DOHH2 (cell line): ENCODE results near the gene CYB5RL.
"Not testable (repeated sequence)": the region's sequence is repeated elsewhere in the genome, so short reads cannot be mapped to it uniquely, and the experiment has no call there.

Experiments used
- H3F3A ChIP-seq: fragments of 200-600 bp; sonication (generic), shearing (Covaris generic); 2 replicates; pipeline ENCODE4 v1.6.0; 2016; ENCODE audit warnings: antibody characterized with exemption, mild to moderate bottlenecking; ENCODE audit not compliant: control insufficient read depth, insufficient read depth
- H3K27ac ChIP-seq: fragments of 200-600 bp; sonication (generic); 2 replicates; pipeline ENCODE4 v1.5.1; 2014; ENCODE audit warnings: low read depth, mild to moderate bottlenecking, low read length, moderate library complexity
- H3K27me3 ChIP-seq: fragments of 200-600 bp; sonication (generic); 2 replicates; pipeline ENCODE4 v1.6.1; 2014; ENCODE audit warnings: mild to moderate bottlenecking, low read length, mixed read lengths; ENCODE audit not compliant: control insufficient read depth
- H3K36me3 ChIP-seq: fragments of 200-600 bp; sonication (generic); 2 replicates; pipeline ENCODE4 v1.6.1; 2014; ENCODE audit warnings: mild to moderate bottlenecking, low read length, moderate library complexity, mixed read lengths; ENCODE audit not compliant: control insufficient read depth
- H3K4me1 ChIP-seq: fragments of 200-600 bp; sonication (generic); 2 replicates; pipeline ENCODE4 v1.6.1; 2014; ENCODE audit warnings: mild to moderate bottlenecking, low read length, mixed read lengths; ENCODE audit not compliant: control insufficient read depth
- H3K4me2 ChIP-seq: fragments of 200-600 bp; sonication (generic); 2 replicates; pipeline ENCODE4 v1.6.0; 2014; ENCODE audit warnings: mild to moderate bottlenecking, low read length, moderate library complexity
- H3K4me3 ChIP-seq: fragments of 200-600 bp; sonication (generic); 2 replicates; pipeline ENCODE4 v1.5.1; 2014; ENCODE audit warnings: mild to moderate bottlenecking, low read length, mixed read lengths
- H3K79me2 ChIP-seq: fragments of 200-600 bp; sonication (generic); 2 replicates; pipeline ENCODE4 v1.6.1; 2014; ENCODE audit warnings: mild to moderate bottlenecking, low read length, mixed read lengths; ENCODE audit not compliant: control insufficient read depth
- H3K9me2 ChIP-seq: fragments of 200-600 bp; sonication (generic); replicated peaks from 2 replicates; pipeline ENCODE4 v1.6.1; 2014; ENCODE audit warnings: mild to moderate bottlenecking, low read length, mixed read lengths; ENCODE audit not compliant: control insufficient read depth
- H3K9me3 ChIP-seq: fragments of 200-600 bp; sonication (generic); 2 replicates; pipeline ENCODE4 v1.6.1; 2014; ENCODE audit warnings: antibody characterized with exemption, low read length, mixed read lengths; ENCODE audit not compliant: control insufficient read depth, insufficient read depth
- H4K20me1 ChIP-seq: fragments of 200-600 bp; sonication (generic); 2 replicates; pipeline ENCODE4 v1.6.0; 2014; ENCODE audit warnings: low read depth, mild to moderate bottlenecking, antibody characterized with exemption, low read length, moderate library complexity; ENCODE audit not compliant: control insufficient read depth, insufficient read depth
- CTCF ChIP-seq: fragments of 200-600 bp; sonication (generic); IDR thresholded peaks from one replicate; pipeline ENCODE4 v1.5.1; 2014; ENCODE audit warnings: antibody characterized with exemption, mild to moderate bottlenecking, low read depth, low read length; ENCODE audit not compliant: poor library complexity, severe bottlenecking
- EZH2phosphoT487 ChIP-seq: fragments of 200-600 bp; sonication (generic); IDR thresholded peaks from 2 replicates; pipeline ENCODE4 v1.6.1; 2017; ENCODE audit warnings: borderline replicate concordance, mild to moderate bottlenecking, antibody characterized with exemption, low read length, moderate library complexity, mixed read lengths

CYB5RL gene

GRCh38 chr1:54215523-54215922 lies 15.7 kb upstream of the CYB5RL start:
- no peak for TF ChIP-seq EZH2phosphoT487
- TF ChIP-seq CTCF: no peak
- Histone ChIP-seq H3K9me2 (no peaks in the 10 kb centered on the region), H3K27me3 (no peaks in the 10 kb centered on the region), H3K9me3 (no peaks in the 10 kb centered on the region), H3K27ac (no peak overlapping the region), H3F3A (no peaks in the 10 kb centered on the region), H3K36me3 (peaks cover 91% of the 10 kb centered on the region), H4K20me1 (no peaks in the 10 kb centered on the region), H3K4me2 (no peak overlapping the region), H3K79me2 (no peaks in the 10 kb centered on the region), H3K4me3 (no peak overlapping the region), H3K4me1 (no peaks in the 10 kb centered on the region)

GRCh38 chr1:54212872-54213271 lies 13.0 kb upstream of the CYB5RL start:
- no peaks in the 10 kb centered on the region for H3K9me3 ChIP-seq
- no peak for TF ChIP-seq CTCF
- TF ChIP-seq EZH2phosphoT487: no peak
- no peaks in the 10 kb centered on the region for H3K9me2 ChIP-seq
- no peaks in the 10 kb centered on the region for H3K79me2 ChIP-seq
- peaks cover under 1% of the 10 kb centered on the region; the same call in 1 of the 2 replicates for H4K20me1 ChIP-seq
- H3K27ac ChIP-seq: no peak overlapping the region
- no peaks in the 10 kb centered on the region for H3F3A ChIP-seq
- H3K4me1 ChIP-seq: no peaks in the 10 kb centered on the region
- no peak overlapping the region for H3K4me3 ChIP-seq
- peaks cover 91% of the 10 kb centered on the region for H3K36me3 ChIP-seq
- no peaks in the 10 kb centered on the region for H3K27me3 ChIP-seq
- no peak overlapping the region for H3K4me2 ChIP-seq

- H3K4me3 ChIP-seq, H3K27ac ChIP-seq, H3K4me2 ChIP-seq, H3K9me2 ChIP-seq, H3F3A ChIP-seq, H3K4me1 ChIP-seq, H3K27me3 ChIP-seq, H4K20me1 ChIP-seq, H3K9me3 ChIP-seq: not testable (repeated sequence)
- H3K79me2 ChIP-seq: peaks cover 20% of the 10 kb centered on the region
- H3K36me3 ChIP-seq: peaks cover 78% of the 10 kb centered on the region
Measured at GRCh38 chr1:54207896-54208295, 8.1 kb upstream of the CYB5RL start.

DNA sequence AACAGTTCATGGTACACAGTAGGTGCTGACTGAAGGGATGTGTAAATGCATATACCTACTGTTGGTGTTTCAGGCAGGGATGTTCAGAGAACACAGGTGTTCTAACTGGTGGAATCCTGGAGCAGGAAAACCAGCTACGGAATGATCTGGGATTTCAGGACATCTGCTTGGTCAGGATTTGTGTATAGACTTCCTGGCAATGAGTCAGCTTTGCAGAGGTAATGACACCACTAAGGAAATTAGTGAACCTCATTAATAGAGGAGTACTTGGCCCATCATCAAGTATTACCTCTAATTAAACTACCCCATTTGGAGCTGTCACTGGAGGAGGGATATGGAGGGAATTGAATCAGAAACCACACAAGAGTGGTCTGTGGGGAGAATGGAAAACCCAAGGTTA lies 7.5 kb upstream of the CYB5RL start:
- H3K9me3 ChIP-seq: no peaks in the 10 kb centered on the region
- H3K4me2 ChIP-seq: no peak overlapping the region
- no peaks in the 10 kb centered on the region for H3F3A ChIP-seq
- peaks cover 78% of the 10 kb centered on the region for H3K36me3 ChIP-seq
- no peaks in the 10 kb centered on the region for H3K9me2 ChIP-seq
- TF ChIP-seq EZH2phosphoT487: no peak
- no peak for TF ChIP-seq CTCF
- H4K20me1 ChIP-seq: peaks cover 11% of the 10 kb centered on the region; the same call in 1 of the 2 replicates
- H3K4me3 ChIP-seq: no peak overlapping the region
- no peaks in the 10 kb centered on the region for H3K27me3 ChIP-seq
- H3K79me2 ChIP-seq: peaks cover 26% of the 10 kb centered on the region
- peaks cover 7% of the 10 kb centered on the region for H3K4me1 ChIP-seq
- no peak overlapping the region for H3K27ac ChIP-seq
